ENCODE measurements around the gene GASK1B.

The GASK1B gene

DNA sequence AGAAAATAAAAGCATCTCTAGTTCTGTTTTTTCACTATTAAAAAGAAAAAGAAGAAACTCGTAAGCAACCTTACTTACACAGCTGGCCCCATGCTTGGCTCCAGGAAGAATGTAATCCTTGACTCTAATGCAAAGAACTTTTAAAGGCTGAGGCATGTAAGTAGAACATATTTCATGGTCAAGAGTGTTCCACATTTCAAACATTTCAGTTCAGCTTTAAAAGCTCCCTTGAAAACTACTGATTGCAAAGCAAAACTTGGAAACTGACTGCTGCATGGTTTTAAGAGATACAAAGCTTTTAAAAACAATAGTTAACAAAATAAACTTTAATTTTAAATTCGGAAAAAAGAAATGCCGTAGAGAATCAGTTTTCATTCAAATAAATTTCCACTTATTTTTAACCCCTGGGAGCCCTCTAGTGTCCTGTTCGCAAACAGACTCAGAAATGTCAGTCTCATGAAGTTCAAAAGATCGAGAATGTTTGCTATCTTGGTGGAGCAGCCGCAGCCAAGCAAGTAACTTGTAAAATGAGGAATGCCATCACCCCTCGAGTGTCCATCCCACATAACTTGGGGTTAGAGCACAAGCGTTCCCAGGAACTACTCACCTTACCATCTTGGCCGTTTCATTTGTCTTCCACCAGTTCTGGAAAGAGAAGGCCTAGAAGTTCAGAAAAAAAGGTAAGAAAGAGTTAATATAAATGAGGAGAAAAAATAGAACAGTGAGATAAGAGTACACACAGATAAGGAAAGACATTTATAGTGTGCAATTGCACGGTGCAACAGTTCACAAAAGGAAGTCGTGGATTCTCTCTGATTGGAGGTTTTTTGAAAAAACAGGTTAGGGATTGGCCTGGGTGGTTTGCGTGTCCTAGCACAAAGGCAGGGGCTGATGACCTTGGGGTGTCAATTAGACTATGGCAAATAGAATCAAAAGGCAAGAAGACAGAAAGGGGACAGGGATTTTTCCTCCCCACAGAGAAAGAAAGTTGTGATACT, at the start of gene GASK1B:
TSS of gene GASK1B (minus strand) at position 765 of the 998 bp plus-strand sequence. CDS start 1,650 bp downstream, outside the sequence.
- peaks cover 22% of the 10 kb centered on the region for H3K27me3 Mint-ChIP-seq
- no peaks in the 10 kb centered on the region for H3K36me3 Mint-ChIP-seq
- H3K4me1 Mint-ChIP-seq, result no peaks in the 10 kb centered on the region
- H3K9me3 Mint-ChIP-seq, result no peaks in the 10 kb centered on the region
- no peak within 1 kb of the TSS for H3K4me3 Mint-ChIP-seq
- no peak within 1 kb of the TSS for H3K27ac Mint-ChIP-seq

DNA sequence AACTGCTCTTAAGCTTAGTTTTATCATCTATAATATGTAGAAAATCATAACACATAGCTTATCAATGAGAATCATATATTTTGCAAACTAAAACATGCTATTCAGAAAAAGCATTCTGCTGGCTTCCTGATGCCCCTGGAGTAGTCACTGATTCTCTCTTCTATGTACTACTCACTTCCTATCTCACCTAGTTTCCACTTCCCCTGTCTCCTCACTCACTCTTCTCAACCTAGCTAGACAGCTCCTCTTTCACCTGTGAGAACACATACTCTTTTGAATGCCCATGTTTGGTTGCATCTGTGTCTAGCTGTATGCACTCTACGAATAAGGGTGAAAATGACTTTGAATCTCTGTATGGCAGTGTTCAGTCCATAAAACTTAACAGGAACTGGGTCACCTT, 46.8 kb upstream of the GASK1B start:
- no peak overlapping the region for H3K4me3 Mint-ChIP-seq
- H3K27ac Mint-ChIP-seq, result no peak overlapping the region
- H3K9me3 Mint-ChIP-seq, result no peaks in the 10 kb centered on the region
- no peaks in the 10 kb centered on the region for H3K36me3 Mint-ChIP-seq
- H3K4me1 Mint-ChIP-seq, result no peaks in the 10 kb centered on the region
- peaks cover 4% of the 10 kb centered on the region for H3K27me3 Mint-ChIP-seq

GRCh38 chr4:158217763-158218162, 44.9 kb upstream of the GASK1B start:
- H3K9me3 Mint-ChIP-seq, result no peaks in the 10 kb centered on the region
- H3K4me3 Mint-ChIP-seq, result no peak overlapping the region
- no peaks in the 10 kb centered on the region for H3K36me3 Mint-ChIP-seq

GRCh38 chr4:158214856-158215255, 42.0 kb upstream of the GASK1B start:
- Mint-ChIP-seq H3K27ac (no peak overlapping the region), H3K36me3 (no peaks in the 10 kb centered on the region), H3K4me1 (peaks cover 11% of the 10 kb centered on the region), H3K9me3 (no peaks in the 10 kb centered on the region), H3K27me3 (peaks cover 20% of the 10 kb centered on the region), H3K4me3 (no peak overlapping the region)

More at GRCh38 chr4:158217763-158218162, 44.9 kb upstream of the GASK1B start:
- Mint-ChIP-seq H3K27me3 (peaks cover 7% of the 10 kb centered on the region), H3K27ac (no peak overlapping the region), H3K4me1 (no peaks in the 10 kb centered on the region)

GRCh38 chr4:158213466-158213865, 40.6 kb upstream of the GASK1B start:
- H3K9me3 Mint-ChIP-seq, result no peaks in the 10 kb centered on the region

DNA sequence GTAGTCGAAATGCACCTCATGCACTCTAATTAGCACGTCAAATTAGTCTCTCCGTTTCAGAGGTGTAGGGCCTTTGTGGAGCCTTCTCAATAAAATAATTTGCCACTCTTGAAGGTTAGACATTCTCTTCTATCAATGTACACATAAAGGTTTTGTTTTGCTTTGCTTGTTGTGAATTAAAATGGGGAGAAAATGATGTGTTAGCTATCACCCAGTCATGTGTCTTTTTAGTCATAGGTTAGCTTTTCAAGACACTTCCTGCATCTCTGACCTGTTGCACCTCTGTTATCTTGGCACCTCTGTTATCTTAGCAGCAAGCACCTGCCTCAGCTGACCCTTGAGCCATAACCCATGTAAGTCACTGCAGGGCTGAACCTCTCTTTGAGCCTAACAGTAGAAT, 38.4 kb upstream of the GASK1B start:
- H3K4me3 Mint-ChIP-seq, result no peak overlapping the region
- H3K9me3 Mint-ChIP-seq, result peaks cover 7% of the 10 kb centered on the region
- no peaks in the 10 kb centered on the region for H3K36me3 Mint-ChIP-seq
- peaks cover 11% of the 10 kb centered on the region for H3K4me1 Mint-ChIP-seq
- H3K27me3 Mint-ChIP-seq, result peaks cover 30% of the 10 kb centered on the region
- H3K27ac Mint-ChIP-seq, result no peak overlapping the region

More at GRCh38 chr4:158213466-158213865, 40.6 kb upstream of the GASK1B start:
- Mint-ChIP-seq H3K4me1 (peaks cover 11% of the 10 kb centered on the region), H3K27me3 (peaks cover 28% of the 10 kb centered on the region), H3K4me3 (no peak overlapping the region), H3K27ac (no peak overlapping the region), H3K36me3 (no peaks in the 10 kb centered on the region)

- peaks cover 11% of the 10 kb centered on the region for H3K4me1 Mint-ChIP-seq
- peak within 1 kb of the TSS; percentile 75 for H3K4me3 Mint-ChIP-seq
- no peak within 1 kb of the TSS for H3K27ac Mint-ChIP-seq
- H3K9me3 Mint-ChIP-seq, result peaks cover 7% of the 10 kb centered on the region
- H3K36me3 Mint-ChIP-seq, result no peaks in the 10 kb centered on the region
- peaks cover 28% of the 10 kb centered on the region for H3K27me3 Mint-ChIP-seq
These were observed 37.3 kb upstream of the GASK1B start, which contains the start of gene TMEM144 for GRCh38 chr4:158209825-158210807. TSS of gene TMEM144 (plus strand) at chr4:158210486. CDS start at chr4:158212668, 2,182 bp downstream.

DNA sequence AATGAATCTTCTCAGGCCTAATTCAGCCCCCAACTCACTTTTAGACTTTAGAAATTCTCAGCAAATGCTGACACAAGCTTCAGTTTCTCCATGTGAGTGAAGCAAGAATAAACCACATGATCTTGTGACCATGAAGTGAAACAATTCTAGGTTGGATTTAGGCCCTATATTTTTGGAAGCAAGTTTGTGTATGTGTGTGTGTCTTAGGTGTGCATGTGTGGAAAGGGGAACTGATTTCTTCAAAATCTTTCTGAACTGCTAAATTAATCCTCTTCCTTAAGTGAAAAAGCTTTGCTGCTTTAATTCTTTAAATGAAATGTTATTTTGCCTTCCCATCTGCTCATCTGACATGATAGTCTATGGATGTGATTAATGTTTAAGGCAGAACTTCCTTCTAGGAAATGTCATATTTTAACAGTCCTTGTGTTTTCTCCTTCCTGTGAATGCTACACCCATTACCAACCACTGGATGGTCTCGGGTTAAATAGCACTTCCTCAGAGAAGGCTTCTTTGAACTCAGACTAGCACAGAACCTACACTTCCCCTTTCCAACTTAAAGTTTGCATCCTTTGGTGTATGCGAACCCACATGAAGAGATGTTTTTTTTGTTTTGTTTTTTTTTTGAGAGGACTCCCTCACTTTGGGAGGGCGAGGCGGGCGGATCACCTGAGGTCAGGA, 36.3 kb upstream of the GASK1B start:
- Mint-ChIP-seq H3K27me3 (peaks cover 28% of the 10 kb centered on the region), H3K9me3 (peaks cover 7% of the 10 kb centered on the region), H3K4me1 (peaks cover 11% of the 10 kb centered on the region), H3K27ac (no peak overlapping the region), H3K36me3 (no peaks in the 10 kb centered on the region), H3K4me3 (no peak overlapping the region)

DNA sequence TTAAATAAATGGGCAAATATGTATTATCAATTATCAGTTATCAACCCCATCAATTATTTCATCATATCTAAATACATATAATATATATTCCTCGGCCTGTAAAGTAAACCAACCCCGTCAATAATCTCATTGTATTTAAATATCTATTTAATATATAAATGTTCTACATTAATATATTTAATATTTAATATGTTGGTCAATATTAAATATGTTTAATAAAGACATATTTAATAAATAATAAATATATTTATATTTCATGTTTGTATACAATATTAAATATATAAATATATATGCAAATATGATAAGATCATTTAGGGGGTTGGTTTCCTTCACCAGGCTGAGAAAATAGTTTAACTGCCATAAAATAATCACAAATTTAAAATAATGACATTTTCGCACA, 31.1 kb upstream of the GASK1B start:
- Mint-ChIP-seq H3K4me1 (no peaks in the 10 kb centered on the region), H3K27ac (no peak overlapping the region), H3K36me3 (no peaks in the 10 kb centered on the region), H3K27me3 (peaks cover 5% of the 10 kb centered on the region), H3K9me3 (peaks cover 7% of the 10 kb centered on the region), H3K4me3 (no peak overlapping the region)

GRCh38 chr4:158203436-158203835, 30.6 kb upstream of the GASK1B start:
- H3K36me3 Mint-ChIP-seq, result no peaks in the 10 kb centered on the region
- H3K27ac Mint-ChIP-seq, result no peak overlapping the region
- H3K9me3 Mint-ChIP-seq, result peaks cover 7% of the 10 kb centered on the region

GRCh38 chr4:158202481-158202880, 29.7 kb upstream of the GASK1B start:
- H3K4me1 Mint-ChIP-seq, result no peaks in the 10 kb centered on the region
- H3K36me3 Mint-ChIP-seq, result no peaks in the 10 kb centered on the region
- H3K4me3 Mint-ChIP-seq, result no peak overlapping the region
- H3K27me3 Mint-ChIP-seq, result peaks cover 1% of the 10 kb centered on the region
- peaks cover 3% of the 10 kb centered on the region for H3K9me3 Mint-ChIP-seq
- H3K27ac Mint-ChIP-seq, result no peak overlapping the region

More at GRCh38 chr4:158203436-158203835, 30.6 kb upstream of the GASK1B start:
- no peaks in the 10 kb centered on the region for H3K4me1 Mint-ChIP-seq
- H3K27me3 Mint-ChIP-seq, result peaks cover 4% of the 10 kb centered on the region
- no peak overlapping the region for H3K4me3 Mint-ChIP-seq

DNA sequence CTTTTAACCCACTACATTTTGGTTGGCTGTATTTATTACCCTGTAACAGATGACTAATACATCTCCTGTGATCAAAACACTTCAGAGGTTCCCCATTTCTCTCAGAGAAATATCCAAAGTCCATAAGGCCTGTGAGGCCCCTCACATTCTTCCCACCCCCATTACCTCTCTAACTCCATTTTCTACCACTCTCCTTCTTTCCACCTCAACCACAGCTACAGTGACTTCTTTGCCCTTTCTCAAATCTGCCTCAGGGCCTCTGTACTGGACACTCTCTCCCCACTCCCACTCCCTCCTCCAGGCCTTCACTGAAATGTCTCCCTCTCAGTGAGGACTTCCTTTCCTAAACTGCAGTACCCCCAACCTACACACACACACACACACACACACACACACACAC, 29.1 kb upstream of the GASK1B start:
- Mint-ChIP-seq H3K27ac (no peak overlapping the region), H3K4me1 (no peaks in the 10 kb centered on the region), H3K36me3 (no peaks in the 10 kb centered on the region), H3K4me3 (no peak overlapping the region), H3K27me3 (no peaks in the 10 kb centered on the region), H3K9me3 (no peaks in the 10 kb centered on the region)

DNA sequence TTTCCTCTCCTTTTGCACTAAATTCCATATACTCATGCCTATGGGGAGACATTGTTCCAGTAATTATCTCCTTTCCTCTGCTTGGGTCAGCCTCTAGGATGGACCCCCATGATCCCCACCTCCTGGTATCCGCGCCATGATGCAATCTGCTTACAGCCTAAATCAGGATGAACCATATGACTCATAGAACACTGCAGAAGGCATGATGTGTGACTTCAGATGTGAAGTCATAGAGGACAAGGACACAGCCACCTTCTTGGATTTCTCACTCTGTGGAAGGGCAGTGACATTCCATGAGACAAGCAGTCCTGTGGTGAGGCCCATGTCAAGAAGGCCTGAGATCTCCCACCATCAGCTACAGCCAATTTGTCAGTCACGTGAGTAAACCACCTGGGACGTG, 28.5 kb upstream of the GASK1B start:
- Mint-ChIP-seq H3K4me3 (no peak overlapping the region), H3K4me1 (no peaks in the 10 kb centered on the region), H3K9me3 (no peaks in the 10 kb centered on the region), H3K27me3 (no peaks in the 10 kb centered on the region), H3K36me3 (no peaks in the 10 kb centered on the region), H3K27ac (no peak overlapping the region)

DNA sequence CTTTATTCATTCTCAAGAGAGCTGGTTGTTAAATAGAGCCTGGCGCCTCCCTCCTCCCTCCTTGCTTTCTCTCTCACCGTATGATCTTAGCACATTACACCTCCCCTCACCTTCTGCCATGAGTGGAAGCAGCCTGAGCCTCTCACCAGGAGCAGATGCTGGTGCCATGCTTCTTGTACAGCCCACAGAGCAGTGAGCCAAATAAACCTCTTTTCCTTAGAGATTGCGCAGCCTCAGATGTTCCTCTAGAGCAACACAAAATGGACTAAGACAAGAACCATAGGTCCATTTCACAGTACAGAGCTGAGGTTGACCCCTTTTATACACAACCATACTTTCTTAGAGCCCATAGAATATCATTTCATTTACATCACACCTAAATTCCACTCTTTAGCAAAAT, 27.4 kb upstream of the GASK1B start:
- H3K36me3 Mint-ChIP-seq, result no peaks in the 10 kb centered on the region

More for the DNA sequence above, 27.4 kb upstream of the GASK1B start:
- Mint-ChIP-seq H3K27me3 (no peaks in the 10 kb centered on the region), H3K9me3 (no peaks in the 10 kb centered on the region), H3K4me3 (no peak overlapping the region), H3K27ac (no peak overlapping the region), H3K4me1 (no peaks in the 10 kb centered on the region)

All from activated naive CD4-positive, alpha-beta T cell treated with anti-CD3 and anti-CD28 coated beads, Interleukin-2, amount 50 U/mL, for 24 hours (primary cell).